ENCODE measurements around the gene PARD3B. TPM values are rescaled to one million over a fixed set of nuclear protein-coding genes. Genes with fewer than 3 reads are reported as not detected.

The PARD3B gene
- total and polyA plus RNA-seq, 2 of the 4 experiments (the other 2 are of a cell fraction): 3.3 to 15.6 TPM

GRCh38 chr2:205045706-205046105 lies 500.4 kb downstream of the PARD3B start:
- Histone ChIP-seq H4K5ac (ENCODE audit: low read depth, low read length) (no peak overlapping the region), H2BK20ac (ENCODE audit: low read depth, low read length) (no peak overlapping the region), H3K27me3 (ENCODE audit: control insufficient read depth, insufficient read depth, low read length) (no peaks in the 10 kb centered on the region), H3K56ac (ENCODE audit: extremely low read depth, insufficient read depth, low read length) (no peak overlapping the region), H3K23ac (ENCODE audit: low read depth, low read length) (no peak overlapping the region), H3K9me3 (ENCODE audit: control insufficient read depth, insufficient read depth, low read length) (no peaks in the 10 kb centered on the region), H3K79me1 (ENCODE audit: low read depth in 1 of 2, low read length in 2 of 2) (peaks cover 0 to 3% of the 10 kb centered on the region in 2 experiments; a peak in 1 of 4 replicates), H2BK15ac (ENCODE audit: low read depth, low read length) (no peak overlapping the region), H3K9me1 (ENCODE audit: insufficient read depth, low read length) (peaks cover 2% of the 10 kb centered on the region), H3K9ac (ENCODE audit: low read depth, low read length) (no peak overlapping the region), H3K36me3 (ENCODE audit: control insufficient read depth, insufficient read depth, low read length) (no peaks in the 10 kb centered on the region), H3K4me3 (ENCODE audit: insufficient read depth, low read depth, low read length) (no peak overlapping the region), H2AK5ac (ENCODE audit: low read depth, low read length) (no peak overlapping the region), H3K18ac (ENCODE audit: low read depth, low read length) (no peak overlapping the region), H3K27ac (ENCODE audit: insufficient read depth, low read length) (no peak overlapping the region), H2AK9ac (replicated peaks; ENCODE audit: low read depth, low read length, poor library complexity) (no peak overlapping the region), H4K8ac (ENCODE audit: low read depth in 2 of 2, low read length in 2 of 2) (no peak overlapping the region), H2BK120ac (ENCODE audit: low read depth, low read length) (no peak overlapping the region), H3K4ac (ENCODE audit: low read depth, low read length) (no peak overlapping the region), H2BK5ac (ENCODE audit: low read depth, low read length, poor library complexity, severe bottlenecking) (no peak overlapping the region), H3K14ac (replicated peaks; ENCODE audit: low read depth, low read length) (no peak overlapping the region), H4K91ac (ENCODE audit: insufficient read depth, low read depth, low read length) (no peak overlapping the region), H3K4me1 (ENCODE audit: control insufficient read depth, insufficient read depth, low read length) (no peaks in the 10 kb centered on the region), H3K4me2 (ENCODE audit: low read depth, low read length) (no peak overlapping the region), H4K20me1 (ENCODE audit: insufficient read depth, low read length) (no peaks in the 10 kb centered on the region), H2AFZ (replicated peaks; ENCODE audit: low read length, poor library complexity) (no peak overlapping the region)
- ChIA-PET CTCF (no interaction called here), POLR2A (ENCODE audit: unreplicated experiment) (no interaction called here)
- intact Hi-C loops (cut with micrococcal nuclease): no loop called here
- dilution Hi-C loops (cut with HindIII; ENCODE audit: low sequenced_read_pairs, unreplicated experiment): no loop called here
- TF ChIP-seq RCOR1 (IDR thresholded peaks at IDR 0.05; ENCODE audit: insufficient replicate concordance, low read length) (no peak), SMC3 (IDR thresholded peaks at IDR 0.05; ENCODE audit: low read depth, low read length) (no peak), CTCF (conservative IDR thresholded peaks at IDR 0.05; ENCODE audit: low read depth, low read length) (no peak)
- in situ Hi-C loops (cut with MboI; ENCODE audit: low sequenced_read_pairs): no loop called here
- WGBS, 2 experiments (ENCODE audit: extremely low coverage in 2 of 2, insufficient read length in 1 of 2): no CpG with 5 or more reads among the region's 2 CpGs
- DNase-seq (no peak), ATAC-seq (ENCODE audit: low read depth) (no peak)
- BruUV-seq (replicated peaks): no TSS peak
